HepG2 (cell line): ENCODE measurements around the gene SMC1B. TPM values are rescaled to one million over a fixed set of nuclear protein-coding genes. Genes with fewer than 3 reads are reported as not detected.

ENCODE experiments used
- ASH2L ChIP-seq: fragments of 300-600, 200-600 bp; sonication (generic); IDR thresholded peaks from 2 replicates; pipeline ENCODE4 v1.7.0; 2017; ENCODE audit warnings: low read depth, mild to moderate bottlenecking, moderate library complexity, mixed read lengths, low read length; ENCODE audit not compliant: insufficient read length
- ATF3 ChIP-seq: sonication (generic); formaldehyde crosslinking; IDR thresholded peaks from 2 replicates; pipeline ENCODE4 v1.4.0; 2020; ENCODE audit warnings: missing genetic modification reagents
- ISL2 ChIP-seq: sonication (generic); formaldehyde crosslinking; IDR thresholded peaks from 2 replicates; pipeline ENCODE4 v1.5.0; 2020; ENCODE audit warnings: missing genetic modification reagents
- JUNB ChIP-seq: sonication (generic); formaldehyde crosslinking; IDR thresholded peaks from 2 replicates; pipeline ENCODE4 v1.8.0; 2022; ENCODE audit warnings: missing genetic modification reagents, mild to moderate bottlenecking, borderline replicate concordance
- KLF16 ChIP-seq, 2 experiments: sonication (generic) in 1 of 2; formaldehyde crosslinking in 1 of 2; IDR thresholded peaks; 2 replicates each; pipeline versions ENCODE4 v1.6.1 to v1.8.0; 2016 to 2023; ENCODE audit warnings: missing genetic modification reagents in 2 of 2, missing compliant biosample characterization in 1 of 2
- MED8 ChIP-seq: sonication (generic); formaldehyde crosslinking; IDR thresholded peaks from 2 replicates; pipeline ENCODE4 v1.8.1; 2023; ENCODE audit warnings: mild to moderate bottlenecking, missing genetic modification reagents; ENCODE audit not compliant: insufficient replicate concordance
- SIX1 ChIP-seq: sonication (generic); formaldehyde crosslinking; IDR thresholded peaks from 2 replicates; pipeline ENCODE4 v1.4.0; 2020; ENCODE audit warnings: missing genetic modification reagents, borderline replicate concordance
- SNAI1 ChIP-seq: sonication (generic); formaldehyde crosslinking; IDR thresholded peaks from 2 replicates; pipeline ENCODE4 v1.5.0; 2020; ENCODE audit warnings: mild to moderate bottlenecking, missing genetic modification reagents, borderline replicate concordance
- TCF12 ChIP-seq, 2 experiments: fragments of 450-650 bp in 1 of 2; sonication (generic) in 1 of 2; formaldehyde crosslinking in 1 of 2; IDR thresholded peaks; 2 replicates each; pipeline versions ENCODE4 v1.6.1 to v1.8.0; 2017 to 2022; ENCODE audit warnings: antibody characterized with exemption in 1 of 2, mild to moderate bottlenecking in 1 of 2, missing genetic modification reagents in 1 of 2, moderate library complexity in 1 of 2
- THAP11 ChIP-seq: IDR thresholded peaks from 2 replicates; pipeline ENCODE4 v1.6.1; 2016; ENCODE audit warnings: missing biosample characterization, missing genetic modification reagents
- ZEB1 ChIP-seq: IDR thresholded peaks from 2 replicates; pipeline ENCODE4 v1.6.1; 2012; ENCODE audit warnings: mild to moderate bottlenecking, low read depth, inconsistent platforms; ENCODE audit not compliant: insufficient replicate concordance
- ZNF138 ChIP-seq: sonication (generic); formaldehyde crosslinking; IDR thresholded peaks from 2 replicates; pipeline ENCODE4 v1.5.0; 2020; ENCODE audit warnings: mild to moderate bottlenecking, low read depth, missing genetic modification reagents
- ZNF263 ChIP-seq: sonication (generic); formaldehyde crosslinking; IDR thresholded peaks from 2 replicates; pipeline ENCODE4 v1.4.0; 2020; ENCODE audit warnings: missing genetic modification reagents
- ZNF296 ChIP-seq: sonication (generic); formaldehyde crosslinking; conservative IDR thresholded peaks from 2 replicates; pipeline ENCODE4 v1.5.0; 2020; ENCODE audit warnings: mild to moderate bottlenecking, missing genetic modification reagents
- ZNF367 ChIP-seq: sonication (generic); formaldehyde crosslinking; IDR thresholded peaks from 2 replicates; pipeline ENCODE4 v1.4.0; 2020; ENCODE audit warnings: missing genetic modification reagents, borderline replicate concordance
- ZNF441 ChIP-seq: sonication (generic); formaldehyde crosslinking; IDR thresholded peaks from 2 replicates; pipeline ENCODE4 v1.7.0; 2021; ENCODE audit warnings: missing genetic modification reagents, borderline replicate concordance
- ZNF543 ChIP-seq: sonication (generic); formaldehyde crosslinking; IDR thresholded peaks from 2 replicates; pipeline ENCODE4 v1.4.0; 2020; ENCODE audit warnings: mild to moderate bottlenecking, missing genetic modification reagents
- ZNF607 ChIP-seq: sonication (generic); formaldehyde crosslinking; IDR thresholded peaks from 2 replicates; pipeline ENCODE4 v1.5.1; 2020; ENCODE audit warnings: missing genetic modification reagents, mild to moderate bottlenecking, borderline replicate concordance
- ZNF75D ChIP-seq: sonication (generic); formaldehyde crosslinking; IDR thresholded peaks from 2 replicates; pipeline ENCODE4 v1.8.1; 2023; ENCODE audit warnings: missing genetic modification reagents, mild to moderate bottlenecking, borderline replicate concordance
- ZNF772 ChIP-seq: sonication (generic); formaldehyde crosslinking; IDR thresholded peaks from 2 replicates; pipeline ENCODE4 v1.5.0; 2020; ENCODE audit warnings: mild to moderate bottlenecking, missing genetic modification reagents
- ZNF775 ChIP-seq: sonication (generic); formaldehyde crosslinking; IDR thresholded peaks from 2 replicates; pipeline ENCODE4 v1.4.0; 2020; ENCODE audit warnings: missing genetic modification reagents, mild to moderate bottlenecking, moderate library complexity, borderline replicate concordance
- polyA plus RNA-seq, 8 experiments: library from polyadenylated mRNA; depleted of rRNA in 3 of 8; stranded (reverse) in 7 of 8; unstranded in 1 of 8; fragments of >200 nt; fragmentation: Illumina TruSeq in 4 of 8; extraction: Trizol in 4 of 8; gene quantifications; 2 replicates each; pipeline versions ENCODE4 v1.2.1 to v1.2.3, GENCODE V29; 2011 to 2016; ENCODE audit warnings: low read depth in 4 of 8, missing spikeins in 1 of 8, mixed read lengths in 1 of 8; ENCODE audit not compliant: insufficient read depth in 1 of 8
- total RNA-seq, 5 experiments: library from RNA; depleted of rRNA; stranded (reverse); fragments of >200 nt; fragmentation: Illumina TruSeq; extraction: Trizol; gene quantifications; 2 replicates each; pipeline ENCODE4 v1.2.3, GENCODE V29; 2016; ENCODE audit warnings: low read depth in 1 of 5
- TF ChIP-seq, protein P1 (sequence below): sonication (generic); formaldehyde crosslinking; IDR thresholded peaks from 2 replicates; pipeline ENCODE4 v1.9.0; 2021; ENCODE audit warnings: mild to moderate bottlenecking, missing genetic modification reagents
- TF ChIP-seq, protein P2 (sequence below): sonication (generic); formaldehyde crosslinking; IDR thresholded peaks from 2 replicates; pipeline ENCODE4 v1.4.0; 2020; ENCODE audit warnings: missing genetic modification reagents

Gene SMC1B
- total and polyA plus RNA-seq, 2 of the 13 experiments (the other 11 are each of a cell fraction or from before 2014, with no cell fraction given) = not detected

DNA sequence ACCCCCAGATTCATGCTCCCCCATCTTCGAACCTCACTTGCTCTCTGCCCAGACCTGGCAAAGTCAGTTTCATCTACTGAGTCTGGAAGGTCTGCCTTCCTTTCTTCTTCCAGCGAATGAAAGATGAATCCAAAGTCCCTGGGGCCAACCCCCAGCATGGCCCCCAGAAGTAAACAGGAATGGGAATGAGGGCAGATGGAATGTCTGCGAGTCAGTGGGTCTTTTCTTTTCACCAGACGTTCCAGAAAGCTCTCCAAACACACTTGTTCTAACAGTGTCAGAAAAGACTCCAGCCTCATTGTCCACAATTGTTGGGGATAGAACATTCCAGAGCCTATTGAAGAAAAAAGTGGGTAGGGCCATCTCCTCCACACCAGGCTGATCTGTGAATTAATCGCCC, 28.7 kb upstream of the SMC1B start (continued):
- TF ChIP-seq, protein P1, sequence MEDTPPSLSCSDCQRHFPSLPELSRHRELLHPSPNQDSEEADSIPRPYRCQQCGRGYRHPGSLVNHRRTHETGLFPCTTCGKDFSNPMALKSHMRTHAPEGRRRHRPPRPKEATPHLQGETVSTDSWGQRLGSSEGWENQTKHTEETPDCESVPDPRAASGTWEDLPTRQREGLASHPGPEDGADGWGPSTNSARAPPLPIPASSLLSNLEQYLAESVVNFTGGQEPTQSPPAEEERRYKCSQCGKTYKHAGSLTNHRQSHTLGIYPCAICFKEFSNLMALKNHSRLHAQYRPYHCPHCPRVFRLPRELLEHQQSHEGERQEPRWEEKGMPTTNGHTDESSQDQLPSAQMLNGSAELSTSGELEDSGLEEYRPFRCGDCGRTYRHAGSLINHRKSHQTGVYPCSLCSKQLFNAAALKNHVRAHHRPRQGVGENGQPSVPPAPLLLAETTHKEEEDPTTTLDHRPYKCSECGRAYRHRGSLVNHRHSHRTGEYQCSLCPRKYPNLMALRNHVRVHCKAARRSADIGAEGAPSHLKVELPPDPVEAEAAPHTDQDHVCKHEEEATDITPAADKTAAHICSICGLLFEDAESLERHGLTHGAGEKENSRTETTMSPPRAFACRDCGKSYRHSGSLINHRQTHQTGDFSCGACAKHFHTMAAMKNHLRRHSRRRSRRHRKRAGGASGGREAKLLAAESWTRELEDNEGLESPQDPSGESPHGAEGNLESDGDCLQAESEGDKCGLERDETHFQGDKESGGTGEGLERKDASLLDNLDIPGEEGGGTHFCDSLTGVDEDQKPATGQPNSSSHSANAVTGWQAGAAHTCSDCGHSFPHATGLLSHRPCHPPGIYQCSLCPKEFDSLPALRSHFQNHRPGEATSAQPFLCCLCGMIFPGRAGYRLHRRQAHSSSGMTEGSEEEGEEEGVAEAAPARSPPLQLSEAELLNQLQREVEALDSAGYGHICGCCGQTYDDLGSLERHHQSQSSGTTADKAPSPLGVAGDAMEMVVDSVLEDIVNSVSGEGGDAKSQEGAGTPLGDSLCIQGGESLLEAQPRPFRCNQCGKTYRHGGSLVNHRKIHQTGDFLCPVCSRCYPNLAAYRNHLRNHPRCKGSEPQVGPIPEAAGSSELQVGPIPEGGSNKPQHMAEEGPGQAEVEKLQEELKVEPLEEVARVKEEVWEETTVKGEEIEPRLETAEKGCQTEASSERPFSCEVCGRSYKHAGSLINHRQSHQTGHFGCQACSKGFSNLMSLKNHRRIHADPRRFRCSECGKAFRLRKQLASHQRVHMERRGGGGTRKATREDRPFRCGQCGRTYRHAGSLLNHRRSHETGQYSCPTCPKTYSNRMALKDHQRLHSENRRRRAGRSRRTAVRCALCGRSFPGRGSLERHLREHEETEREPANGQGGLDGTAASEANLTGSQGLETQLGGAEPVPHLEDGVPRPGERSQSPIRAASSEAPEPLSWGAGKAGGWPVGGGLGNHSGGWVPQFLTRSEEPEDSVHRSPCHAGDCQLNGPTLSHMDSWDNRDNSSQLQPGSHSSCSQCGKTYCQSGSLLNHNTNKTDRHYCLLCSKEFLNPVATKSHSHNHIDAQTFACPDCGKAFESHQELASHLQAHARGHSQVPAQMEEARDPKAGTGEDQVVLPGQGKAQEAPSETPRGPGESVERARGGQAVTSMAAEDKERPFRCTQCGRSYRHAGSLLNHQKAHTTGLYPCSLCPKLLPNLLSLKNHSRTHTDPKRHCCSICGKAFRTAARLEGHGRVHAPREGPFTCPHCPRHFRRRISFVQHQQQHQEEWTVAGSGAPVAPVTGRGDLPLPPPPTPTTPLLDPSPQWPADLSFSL = no peak
- TF ChIP-seq ASH2L (peak; percentile 25), ZNF75D (CRISPR knock-in tag) (no peak), ZEB1 (no peak), SNAI1 (CRISPR knock-in tag) (no peak), KLF16 (CRISPR knock-in tag; IDR thresholded peaks at IDR 0.05) (0 out of 4 replicates have a peak, but pooled peaks of 1 of the 2 experiments have one; percentile 31), JUNB (no peak), SIX1 (CRISPR knock-in tag) (no peak), ZNF441 (CRISPR knock-in tag) (no peak), ZNF263 (no peak), ZNF607 (CRISPR knock-in tag) (no peak), ISL2 (CRISPR knock-in tag) (peak; percentile 32; the same call in 1 of the 2 replicates), ZNF772 (no peak), ZNF296 (CRISPR knock-in tag) (no peak), ZNF138 (no peak), ZNF543 (CRISPR knock-in tag) (no peak), TCF12 (IDR thresholded peaks at IDR 0.05) (no peak), TCF12 (CRISPR knock-in tag; IDR thresholded peaks at IDR 0.05) (no peak), THAP11 (CRISPR knock-in tag) (no peak), ZNF775 (CRISPR knock-in tag) (no peak), MED8 (CRISPR knock-in tag) (no peak), ZNF367 (CRISPR knock-in tag) (no peak), ATF3 (CRISPR knock-in tag) (no peak)
- TF ChIP-seq, protein P2, sequence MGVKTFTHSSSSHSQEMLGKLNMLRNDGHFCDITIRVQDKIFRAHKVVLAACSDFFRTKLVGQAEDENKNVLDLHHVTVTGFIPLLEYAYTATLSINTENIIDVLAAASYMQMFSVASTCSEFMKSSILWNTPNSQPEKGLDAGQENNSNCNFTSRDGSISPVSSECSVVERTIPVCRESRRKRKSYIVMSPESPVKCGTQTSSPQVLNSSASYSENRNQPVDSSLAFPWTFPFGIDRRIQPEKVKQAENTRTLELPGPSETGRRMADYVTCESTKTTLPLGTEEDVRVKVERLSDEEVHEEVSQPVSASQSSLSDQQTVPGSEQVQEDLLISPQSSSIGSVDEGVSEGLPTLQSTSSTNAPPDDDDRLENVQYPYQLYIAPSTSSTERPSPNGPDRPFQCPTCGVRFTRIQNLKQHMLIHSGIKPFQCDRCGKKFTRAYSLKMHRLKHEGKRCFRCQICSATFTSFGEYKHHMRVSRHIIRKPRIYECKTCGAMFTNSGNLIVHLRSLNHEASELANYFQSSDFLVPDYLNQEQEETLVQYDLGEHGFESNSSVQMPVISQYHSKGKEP (CRISPR knock-in tag) = no peak
